H7 (cell line): ENCODE measurements around the gene PRAMEF11. TPM values are rescaled to one million over a fixed set of nuclear protein-coding genes. Genes with fewer than 3 reads are reported as not detected.
"Not testable (repeated sequence)": the region's sequence is repeated elsewhere in the genome, so short reads cannot be mapped to it uniquely, and the experiment has no call there.

Experiments used
- DNase-seq: peaks from one replicate; pipeline ENCODE4 v3.0.0; 2012
- H3K27me3 ChIP-seq: 2 replicates; pipeline ENCODE4 v1.6.0; 2011; ENCODE audit warnings: mild to moderate bottlenecking, low read length; ENCODE audit not compliant: control insufficient read depth, insufficient read depth
- H3K36me3 ChIP-seq: replicated peaks from 2 replicates; pipeline ENCODE4 v1.5.1; 2011; ENCODE audit warnings: low read length; ENCODE audit not compliant: control insufficient read depth, insufficient read depth
- H3K4me3 ChIP-seq: 2 replicates; pipeline ENCODE4 v1.5.1; 2011; ENCODE audit warnings: low read depth, mild to moderate bottlenecking, control low read depth, low read length, moderate library complexity; ENCODE audit not compliant: insufficient read depth
- total RNA-seq: library from RNA; depleted of rRNA; stranded (reverse); fragments of >200 nt; shearing (Covaris generic); gene quantifications from 2 replicates; pipeline ENCODE4 v1.2.3, GENCODE V29; 2014; rRNA removed

Gene PRAMEF11
- not detected in 2 replicates for total RNA-seq

GRCh38 chr1:12831310-12831709, at the start of gene PRAMEF11:
PRAMEF11 (minus strand) TSS chr1:12831410; CDS start chr1:12828789, 2,621 bp downstream.
- H3K27me3 ChIP-seq, H3K4me3 ChIP-seq, DNase-seq, H3K36me3 ChIP-seq: not testable (repeated sequence)

- H3K4me3 ChIP-seq, H3K36me3 ChIP-seq, DNase-seq, H3K27me3 ChIP-seq: not testable (repeated sequence)
Observed at GRCh38 chr1:12878453-12878852, 47.2 kb upstream of the PRAMEF11 start.

GRCh38 chr1:12863131-12863880, 32.1 kb upstream of the PRAMEF11 start:
- DNase-seq, result not testable (repeated sequence)

GRCh38 chr1:12856786-12857185, 25.6 kb upstream of the PRAMEF11 start, which contains the start of gene PRAMEF2:
PRAMEF2 (plus strand) TSS chr1:12857086; CDS start chr1:12859010, 1,924 bp downstream.
- not testable (repeated sequence) for DNase-seq, H3K4me3 ChIP-seq, H3K27me3 ChIP-seq, H3K36me3 ChIP-seq

More at GRCh38 chr1:12863131-12863880, 32.1 kb upstream of the PRAMEF11 start:
- H3K36me3 ChIP-seq, H3K27me3 ChIP-seq, H3K4me3 ChIP-seq: not testable (repeated sequence)

GRCh38 chr1:12851779-12852178, 20.6 kb upstream of the PRAMEF11 start:
- no peak for DNase-seq
- no peak overlapping the region for H3K4me3 ChIP-seq
- H3K36me3 ChIP-seq, result no peaks in the 10 kb centered on the region
- no peaks in the 10 kb centered on the region for H3K27me3 ChIP-seq

GRCh38 chr1:12848620-12849019, 17.4 kb upstream of the PRAMEF11 start, which contains the start of gene HNRNPCL1:
HNRNPCL1 (minus strand) TSS chr1:12848720; CDS start chr1:12848289, 431 bp downstream.
- not testable (repeated sequence) for DNase-seq, H3K36me3 ChIP-seq, H3K27me3 ChIP-seq, H3K4me3 ChIP-seq

- H3K4me3 ChIP-seq, H3K27me3 ChIP-seq, H3K36me3 ChIP-seq, DNase-seq: not testable (repeated sequence)
Observed at GRCh38 chr1:12833251-12833650, 2.0 kb upstream of the PRAMEF11 start.

- DNase-seq, H3K4me3 ChIP-seq, H3K36me3 ChIP-seq, H3K27me3 ChIP-seq: not testable (repeated sequence)
Observed at GRCh38 chr1:12819061-12819460, 12.1 kb downstream of the PRAMEF11 start.

- Histone ChIP-seq H3K4me3 (no peak overlapping the region), H3K27me3 (no peaks in the 10 kb centered on the region), H3K36me3 (no peaks in the 10 kb centered on the region)
- no peak for DNase-seq
Observed at GRCh38 chr1:12811409-12811784, 19.8 kb downstream of the PRAMEF11 start.

- Histone ChIP-seq H3K27me3 (no peaks in the 10 kb centered on the region), H3K4me3 (no peak overlapping the region), H3K36me3 (no peaks in the 10 kb centered on the region)
- no peak for DNase-seq
Observed at GRCh38 chr1:12810691-12811408, 20.4 kb downstream of the PRAMEF11 start.

- Histone ChIP-seq H3K4me3 (no peak overlapping the region), H3K36me3 (no peaks in the 10 kb centered on the region), H3K27me3 (no peaks in the 10 kb centered on the region)
- no peak for DNase-seq
Observed at GRCh38 chr1:12809933-12810332, 21.3 kb downstream of the PRAMEF11 start.

- Histone ChIP-seq H3K4me3 (no peak overlapping the region), H3K36me3 (no peaks in the 10 kb centered on the region), H3K27me3 (no peaks in the 10 kb centered on the region)
- no peak for DNase-seq
Observed at GRCh38 chr1:12799730-12800129, 31.5 kb downstream of the PRAMEF11 start.

GRCh38 chr1:12798911-12799310, 32.3 kb downstream of the PRAMEF11 start:
- Histone ChIP-seq H3K4me3 (no peak overlapping the region), H3K36me3 (no peaks in the 10 kb centered on the region), H3K27me3 (no peaks in the 10 kb centered on the region)
- DNase-seq, result no peak

GRCh38 chr1:12791097-12791496, 40.1 kb downstream of the PRAMEF11 start, which contains the start of gene PRAMEF1:
PRAMEF1 (plus strand) TSS chr1:12791397; CDS start chr1:12793228, 1,831 bp downstream.
- not testable (repeated sequence) for H3K36me3 ChIP-seq, H3K27me3 ChIP-seq, DNase-seq, H3K4me3 ChIP-seq

- DNase-seq, H3K4me3 ChIP-seq: not testable (repeated sequence)
Observed at GRCh38 chr1:12784729-12785128, 46.5 kb downstream of the PRAMEF11 start.

More at GRCh38 chr1:12784729-12785128, 46.5 kb downstream of the PRAMEF11 start:
- not testable (repeated sequence) for H3K36me3 ChIP-seq, H3K27me3 ChIP-seq
